ENCODE data around the gene MYO18A. TPM values are rescaled to one million over a fixed set of nuclear protein-coding genes. Genes with fewer than 3 reads are reported as not detected.

MYO18A gene
- total and polyA plus RNA-seq, 2 experiments from 2014 or later = 33.8 to 35.6 TPM

GRCh38 chr17:29111816-29112499 is 68.2 kb downstream of the MYO18A start:
- no peak overlapping the region for H3K4me2 ChIP-seq
- no peak overlapping the region for H3K27ac ChIP-seq
- no peak overlapping the region for H2AFZ ChIP-seq
- no peaks in the 10 kb centered on the region for H3K79me2 ChIP-seq
- DNase-seq (ENCODE audit: low spot score) = peak; percentile 79
- no peaks in the 10 kb centered on the region for H3K9me2 ChIP-seq (replicated peaks; ENCODE audit: insufficient read depth)
- WGBS (ENCODE audit: low lambda C conversion rate, missing lambda C conversion rate) = 37% methylated on average over 20 of the region's 20 CpGs
- no peaks in the 10 kb centered on the region for H4K20me1 ChIP-seq (ENCODE audit: insufficient read depth, poor library complexity, severe bottlenecking)
- no peaks in the 10 kb centered on the region for H3K36me3 ChIP-seq (replicated peaks; ENCODE audit: insufficient read depth, low read depth)
- peaks cover 4% of the 10 kb centered on the region for H3K4me1 ChIP-seq (ENCODE audit: insufficient read depth)
- no peak overlapping the region for H3K4me3 ChIP-seq
- no peaks in the 10 kb centered on the region for H3K9me3 ChIP-seq (ENCODE audit: low read depth)
- H3K27me3 ChIP-seq = no peaks in the 10 kb centered on the region
- peak; percentile 91 for TF ChIP-seq CTCF (IDR thresholded peaks at IDR 0.05; ENCODE audit: poor library complexity)
- TF ChIP-seq EZH2 (IDR thresholded peaks at IDR 0.05; ENCODE audit: borderline replicate concordance) = no peak

- no peaks in the 10 kb centered on the region for H4K20me1 ChIP-seq (ENCODE audit: insufficient read depth, poor library complexity, severe bottlenecking)
- no peak overlapping the region for H3K4me3 ChIP-seq
- no peaks in the 10 kb centered on the region for H3K9me3 ChIP-seq (ENCODE audit: low read depth)
- H3K27me3 ChIP-seq = no peaks in the 10 kb centered on the region
- H2AFZ ChIP-seq = no peak overlapping the region
- H3K4me2 ChIP-seq = no peak overlapping the region
- DNase-seq (ENCODE audit: low spot score) = no peak
- no peaks in the 10 kb centered on the region for H3K9me2 ChIP-seq (replicated peaks; ENCODE audit: insufficient read depth)
- WGBS (ENCODE audit: low lambda C conversion rate, missing lambda C conversion rate) = 99% methylated on average over 16 of the region's 16 CpGs
- H3K36me3 ChIP-seq (replicated peaks; ENCODE audit: insufficient read depth, low read depth) = no peaks in the 10 kb centered on the region
- TF ChIP-seq CTCF (IDR thresholded peaks at IDR 0.05; ENCODE audit: poor library complexity) = no peak
- TF ChIP-seq EZH2 (IDR thresholded peaks at IDR 0.05; ENCODE audit: borderline replicate concordance) = no peak
- no peak for TF ChIP-seq EZH2phosphoT487 (IDR thresholded peaks at IDR 0.05; ENCODE audit: low read depth, severe bottlenecking, unreplicated experiment)
- H3K27ac ChIP-seq = no peak overlapping the region
- peaks cover 4% of the 10 kb centered on the region for H3K4me1 ChIP-seq (ENCODE audit: insufficient read depth)
- H3K79me2 ChIP-seq = no peaks in the 10 kb centered on the region
Observed at GRCh38 chr17:29110372-29110757, 69.8 kb downstream of the MYO18A start.

- H3K4me3 ChIP-seq = no peak overlapping the region
- no peak overlapping the region for H2AFZ ChIP-seq
- no peaks in the 10 kb centered on the region for H3K9me2 ChIP-seq (replicated peaks; ENCODE audit: insufficient read depth)
- peaks cover 4% of the 10 kb centered on the region for H3K4me1 ChIP-seq (ENCODE audit: insufficient read depth)
- H3K79me2 ChIP-seq = no peaks in the 10 kb centered on the region
- no peaks in the 10 kb centered on the region for H3K36me3 ChIP-seq (replicated peaks; ENCODE audit: insufficient read depth, low read depth)
- WGBS (ENCODE audit: low lambda C conversion rate, missing lambda C conversion rate) = 85% methylated on average over 32 of the region's 32 CpGs
- H4K20me1 ChIP-seq (ENCODE audit: insufficient read depth, poor library complexity, severe bottlenecking) = no peaks in the 10 kb centered on the region
- no peak overlapping the region for H3K27ac ChIP-seq
- TF ChIP-seq EZH2 (IDR thresholded peaks at IDR 0.05; ENCODE audit: borderline replicate concordance) (no peak), EZH2phosphoT487 (IDR thresholded peaks at IDR 0.05; ENCODE audit: low read depth, severe bottlenecking, unreplicated experiment) (no peak), CTCF (IDR thresholded peaks at IDR 0.05; ENCODE audit: poor library complexity) (no peak)
- DNase-seq (ENCODE audit: low spot score) = no peak
- H3K4me2 ChIP-seq = no peak overlapping the region
- H3K9me3 ChIP-seq (ENCODE audit: low read depth) = no peaks in the 10 kb centered on the region
- no peaks in the 10 kb centered on the region for H3K27me3 ChIP-seq
Observed at GRCh38 chr17:29109477-29110371, 70.5 kb downstream of the MYO18A start.
